Thymus (tissue), 2 donors: ENCODE data around the gene PTEN. TPM values are rescaled to one million over a fixed set of nuclear protein-coding genes. Genes with fewer than 3 reads are reported as not detected.

Experiments
- polyA plus RNA-seq: library from polyadenylated mRNA; stranded (reverse); fragments of 200-250 nt; gene quantifications from one replicate; pipeline ENCODE4 v1.2.3, GENCODE V29; 2013
- total RNA-seq: library from RNA; stranded (reverse); fragments of 120-200 nt; gene quantifications from one replicate; pipeline ENCODE4 v1.2.4, GENCODE V29; 2013
- donor health status: healthy.

Gene PTEN
- total and polyA plus RNA-seq, 2 donors, result 70.9 to 171 TPM

Other genes starting within 250 kb of the PTEN start
- gene PAPSS2, start 203.7 kb upstream of the PTEN start, total RNA-seq, result 2.5 TPM
- gene PAPSS2, start 203.7 kb upstream of the PTEN start, polyA plus RNA-seq, result 5.8 TPM
- gene ATAD1, start 45.4 kb upstream of the PTEN start, total RNA-seq, result 33.5 TPM
- 22.1 TPM for gene ATAD1, start 45.4 kb upstream of the PTEN start, polyA plus RNA-seq
- 0.90 TPM for gene KLLN, start 92 bp upstream of the PTEN start, total RNA-seq
- 1.0 TPM for gene KLLN, start 92 bp upstream of the PTEN start, polyA plus RNA-seq